Right lobe of liver (tissue), 4 donors: ENCODE data around the gene GIMAP4.

ENCODE experiments used
- CTCF ChIP-seq, 4 donors: fragments of 200-600 bp in 3 of 4; fragments of 450-650 bp in 1 of 4; IDR thresholded peaks; one replicate each; pipeline versions ENCODE4 v1.5.1 to v1.8.0; 2016 to 2022; ENCODE audit warnings: antibody characterized with exemption in 4 of 4, mild to moderate bottlenecking in 2 of 4
- POLR2A ChIP-seq: fragments of 450-650 bp; IDR thresholded peaks from one replicate; pipeline ENCODE4 v1.6.1; 2017; ENCODE audit warnings: antibody characterized with exemption, mild to moderate bottlenecking
- donor health status: DM: no; HTN: no; CAD: no.
- donor health status: DM: no; HTN: no; CAD: no.
- donor health status: DM: no; HTN: yes; CAD: no.

GRCh38 chr7:150612925-150613324 lies 45.7 kb downstream of the GIMAP4 start:
- TF ChIP-seq CTCF (IDR thresholded peaks at IDR 0.05) = no peak
- TF ChIP-seq POLR2A = no peak
